GM23248 (cell line): Measurements from ENCODE around the gene OR5C1.

Experiments
- EZH2 ChIP-seq: fragments of 200-600 bp; sonication (generic); IDR thresholded peaks from 2 replicates; pipeline ENCODE4 v1.6.1; 2018; ENCODE audit warnings: antibody characterized with exemption, mild to moderate bottlenecking; ENCODE audit not compliant: insufficient read depth, poor library complexity, severe bottlenecking
- EZH2phosphoT487 ChIP-seq: fragments of 200-600 bp; sonication (generic); IDR thresholded peaks from 2 replicates; pipeline ENCODE4 v1.6.1; 2018; ENCODE audit warnings: antibody characterized with exemption, moderate library complexity, mild to moderate bottlenecking, low read depth; ENCODE audit not compliant: insufficient read depth

- TF ChIP-seq EZH2phosphoT487 = no peak
- TF ChIP-seq EZH2 = no peak
Observed at GRCh38 chr9:122822938-122823337, 34.2 kb downstream of the OR5C1 start.
